ENCODE results near the gene PAX7. TPM values are rescaled to one million over a fixed set of nuclear protein-coding genes. Genes with fewer than 3 reads are reported as not detected.
"Not testable (repeated sequence)": the region's sequence is repeated elsewhere in the genome, so short reads cannot be mapped to it uniquely, and the experiment has no call there.

PAX7 gene
- total RNA-seq, 1 donor from 2014 or later = not detected

DNA sequence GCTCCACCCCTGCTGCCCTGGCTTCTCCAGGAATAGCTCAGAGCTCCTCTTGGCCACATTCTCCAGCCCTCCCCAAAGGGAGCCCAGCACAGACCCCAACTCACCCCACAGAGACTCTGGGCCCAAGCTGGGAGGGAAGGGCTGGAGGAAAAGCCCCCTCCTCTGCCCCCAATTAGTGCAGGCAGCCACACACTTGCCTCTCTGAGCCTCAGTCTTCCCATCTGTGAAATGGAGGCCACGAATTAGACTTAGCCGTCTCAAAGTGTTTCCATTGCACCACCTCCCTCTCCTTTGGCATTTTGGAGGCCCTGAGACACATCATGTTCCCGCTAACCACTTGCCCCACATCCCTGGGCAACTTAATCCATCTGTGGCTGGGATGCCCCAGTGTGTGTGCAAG lies 108.0 kb downstream of the PAX7 start:
- TF ChIP-seq, protein P1, sequence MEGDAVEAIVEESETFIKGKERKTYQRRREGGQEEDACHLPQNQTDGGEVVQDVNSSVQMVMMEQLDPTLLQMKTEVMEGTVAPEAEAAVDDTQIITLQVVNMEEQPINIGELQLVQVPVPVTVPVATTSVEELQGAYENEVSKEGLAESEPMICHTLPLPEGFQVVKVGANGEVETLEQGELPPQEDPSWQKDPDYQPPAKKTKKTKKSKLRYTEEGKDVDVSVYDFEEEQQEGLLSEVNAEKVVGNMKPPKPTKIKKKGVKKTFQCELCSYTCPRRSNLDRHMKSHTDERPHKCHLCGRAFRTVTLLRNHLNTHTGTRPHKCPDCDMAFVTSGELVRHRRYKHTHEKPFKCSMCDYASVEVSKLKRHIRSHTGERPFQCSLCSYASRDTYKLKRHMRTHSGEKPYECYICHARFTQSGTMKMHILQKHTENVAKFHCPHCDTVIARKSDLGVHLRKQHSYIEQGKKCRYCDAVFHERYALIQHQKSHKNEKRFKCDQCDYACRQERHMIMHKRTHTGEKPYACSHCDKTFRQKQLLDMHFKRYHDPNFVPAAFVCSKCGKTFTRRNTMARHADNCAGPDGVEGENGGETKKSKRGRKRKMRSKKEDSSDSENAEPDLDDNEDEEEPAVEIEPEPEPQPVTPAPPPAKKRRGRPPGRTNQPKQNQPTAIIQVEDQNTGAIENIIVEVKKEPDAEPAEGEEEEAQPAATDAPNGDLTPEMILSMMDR (IDR thresholded peaks at IDR 0.05) = no peak
- H3K4me1 Mint-ChIP-seq = no peaks in the 10 kb centered on the region
- no peak overlapping the region for H3K27ac Mint-ChIP-seq
- intact Hi-C loops (cut with micrococcal nuclease) = no loop called here
- H3K36me3 Mint-ChIP-seq (ENCODE audit: low read depth) = no peaks in the 10 kb centered on the region
- peaks cover 6% of the 10 kb centered on the region for H3K9me3 Mint-ChIP-seq
- ATAC-seq (ENCODE audit: low read depth) (no peak), DNase-seq (no peak)
- H3K27me3 Mint-ChIP-seq = peaks cover 18% of the 10 kb centered on the region
- no peak overlapping the region for H3K4me3 Mint-ChIP-seq
- POLR2A ChIA-PET = no interaction called here
- CTCF ChIA-PET = no interaction called here

DNA sequence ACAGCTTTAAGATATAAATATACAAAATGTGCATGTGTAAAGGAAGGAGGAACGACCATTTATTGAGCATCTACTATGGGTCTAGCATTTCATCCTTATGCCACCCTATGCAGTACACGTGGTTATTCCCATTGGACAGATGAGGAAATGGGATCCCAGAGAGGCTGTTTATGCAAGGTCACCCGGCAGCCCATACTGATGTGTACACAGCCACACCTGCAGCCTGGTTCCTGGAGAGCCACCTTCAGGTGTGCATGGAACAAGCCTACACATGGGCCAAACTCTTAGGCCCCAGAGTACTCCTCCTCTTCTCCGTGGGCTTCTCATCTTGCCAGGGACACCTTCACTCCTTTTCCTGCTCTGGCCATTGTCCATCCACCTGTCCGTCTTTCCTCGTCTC lies 108.8 kb downstream of the PAX7 start:
- Mint-ChIP-seq H3K9me3 (peaks cover 6% of the 10 kb centered on the region), H3K36me3 (ENCODE audit: low read depth) (no peaks in the 10 kb centered on the region), H3K4me1 (no peaks in the 10 kb centered on the region), H3K27ac (no peak overlapping the region), H3K27me3 (peaks cover 18% of the 10 kb centered on the region), H3K4me3 (no peak overlapping the region)
- ChIA-PET POLR2A (no interaction called here), CTCF (no interaction called here)
- ATAC-seq (ENCODE audit: low read depth) (no peak), DNase-seq (no peak)
- TF ChIP-seq, protein P1 (IDR thresholded peaks at IDR 0.05) = no peak
- intact Hi-C loops (cut with micrococcal nuclease) = no loop called here

DNA sequence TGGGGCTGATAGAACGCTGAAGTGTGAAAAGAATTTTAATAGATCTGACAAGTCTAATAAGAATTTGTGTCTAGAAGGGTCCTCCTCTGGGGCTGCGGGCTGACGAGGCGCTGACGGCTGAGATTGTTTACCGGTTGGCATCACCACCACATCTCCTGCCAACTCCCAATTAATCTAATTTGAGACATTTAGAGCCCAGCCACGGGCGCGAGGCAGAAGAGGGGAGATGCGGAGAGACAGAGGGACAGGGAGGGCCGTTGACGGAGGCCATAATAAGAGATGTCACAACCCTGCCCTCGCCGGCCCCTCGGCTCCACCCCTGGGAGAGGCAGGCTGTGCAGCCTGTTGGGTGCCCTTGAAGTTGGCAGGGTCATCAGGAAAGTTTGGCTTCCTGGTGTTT lies 109.3 kb downstream of the PAX7 start:
- POLR2A ChIA-PET = no interaction called here
- ATAC-seq (ENCODE audit: low read depth) (no peak), DNase-seq (no peak)
- intact Hi-C loops (cut with micrococcal nuclease) = no loop called here
- H3K36me3 Mint-ChIP-seq (ENCODE audit: low read depth) = no peaks in the 10 kb centered on the region
- TF ChIP-seq, protein P1 (IDR thresholded peaks at IDR 0.05) = no peak
- H3K27me3 Mint-ChIP-seq = peaks cover 14% of the 10 kb centered on the region
- no peak overlapping the region for H3K4me3 Mint-ChIP-seq
- H3K4me1 Mint-ChIP-seq = no peaks in the 10 kb centered on the region
- H3K9me3 Mint-ChIP-seq = peaks cover 6% of the 10 kb centered on the region
- CTCF ChIA-PET = no interaction called here
- H3K27ac Mint-ChIP-seq = no peak overlapping the region

DNA sequence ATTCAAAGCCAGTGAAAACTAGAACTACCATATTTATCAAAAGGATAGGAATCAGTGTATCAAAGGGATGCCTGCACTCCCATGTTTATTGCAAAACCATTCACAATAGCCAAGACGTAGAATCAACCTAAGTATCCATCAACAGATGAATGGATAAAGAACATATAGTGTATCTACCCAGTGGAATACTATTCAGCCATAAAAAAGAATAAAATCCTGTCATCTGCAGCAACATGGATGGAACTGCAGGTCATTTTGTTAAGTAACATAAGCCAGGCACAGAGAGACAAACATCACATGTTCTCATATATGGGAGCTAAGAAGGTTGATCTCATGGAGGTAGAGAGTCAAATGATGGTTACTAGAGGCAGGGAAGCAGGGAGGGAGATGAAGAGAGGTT lies 110.0 kb downstream of the PAX7 start:
- ChIA-PET POLR2A (no interaction called here), CTCF (no interaction called here)
- Mint-ChIP-seq H3K4me1 (no peaks in the 10 kb centered on the region), H3K27ac (no peak overlapping the region), H3K27me3 (peaks cover 12% of the 10 kb centered on the region), H3K36me3 (ENCODE audit: low read depth) (no peaks in the 10 kb centered on the region), H3K4me3 (no peak overlapping the region), H3K9me3 (peaks cover 6% of the 10 kb centered on the region)
- ATAC-seq (ENCODE audit: low read depth) (no peak), DNase-seq (no peak)
- intact Hi-C loops (cut with micrococcal nuclease) = no loop called here
- TF ChIP-seq, protein P1 (IDR thresholded peaks at IDR 0.05) = no peak

DNA sequence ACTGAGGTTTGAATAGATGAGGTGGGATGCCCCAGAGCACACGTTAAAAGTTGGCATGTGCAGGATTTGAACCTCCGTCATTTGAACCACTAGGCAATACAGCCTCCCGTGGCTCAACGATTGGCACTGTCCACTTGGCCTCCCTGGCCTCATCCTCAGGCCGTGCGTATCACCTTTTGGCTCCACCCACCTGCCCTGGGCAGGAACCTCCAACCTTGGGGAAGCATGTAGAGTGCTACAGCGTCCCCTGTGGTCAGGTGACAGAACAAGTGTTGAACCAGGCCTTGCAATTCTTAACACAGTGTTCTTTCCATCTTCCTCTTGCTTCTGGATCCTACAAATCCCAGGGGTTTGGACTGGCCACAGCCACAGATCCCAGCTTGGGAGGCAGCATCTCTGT lies 112.6 kb downstream of the PAX7 start:
- Mint-ChIP-seq H3K9me3 (peaks cover 6% of the 10 kb centered on the region), H3K4me1 (no peaks in the 10 kb centered on the region), H3K36me3 (ENCODE audit: low read depth) (no peaks in the 10 kb centered on the region), H3K27me3 (peaks cover 15% of the 10 kb centered on the region), H3K27ac (no peak overlapping the region), H3K4me3 (no peak overlapping the region)
- POLR2A ChIA-PET = no interaction called here
- no peak for DNase-seq
- CTCF ChIA-PET = no interaction called here
- TF ChIP-seq, protein P1 (IDR thresholded peaks at IDR 0.05) = no peak
- intact Hi-C loops (cut with micrococcal nuclease) = no loop called here
- no peak for ATAC-seq (ENCODE audit: low read depth)

DNA sequence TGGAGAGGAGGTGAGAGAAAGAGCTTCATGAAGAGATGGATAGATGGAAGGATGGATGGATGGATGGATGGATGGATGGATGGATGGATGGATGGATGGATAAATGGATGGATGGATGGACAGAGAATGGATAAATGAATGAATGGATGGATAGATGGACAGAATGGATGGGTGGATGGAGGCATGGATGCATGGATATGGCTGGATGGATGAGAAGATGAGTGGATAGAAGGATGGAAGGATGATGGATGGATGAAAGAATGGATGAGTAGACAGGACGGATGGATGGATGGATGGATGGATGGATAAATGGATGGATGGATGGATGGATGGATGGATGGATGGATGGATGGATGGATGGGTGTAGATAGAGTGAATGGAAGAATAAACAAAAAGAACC lies 113.7 kb downstream of the PAX7 start:
- H3K4me1 Mint-ChIP-seq; ATAC-seq (ENCODE audit: low read depth); H3K9me3 Mint-ChIP-seq; DNase-seq; H3K36me3 Mint-ChIP-seq (ENCODE audit: low read depth); H3K27me3 Mint-ChIP-seq; H3K4me3 Mint-ChIP-seq; intact Hi-C loops (cut with micrococcal nuclease); CTCF ChIA-PET; H3K27ac Mint-ChIP-seq; POLR2A ChIA-PET: not testable (repeated sequence)
